Measurements from ENCODE around the gene CLNK.

CLNK gene

DNA sequence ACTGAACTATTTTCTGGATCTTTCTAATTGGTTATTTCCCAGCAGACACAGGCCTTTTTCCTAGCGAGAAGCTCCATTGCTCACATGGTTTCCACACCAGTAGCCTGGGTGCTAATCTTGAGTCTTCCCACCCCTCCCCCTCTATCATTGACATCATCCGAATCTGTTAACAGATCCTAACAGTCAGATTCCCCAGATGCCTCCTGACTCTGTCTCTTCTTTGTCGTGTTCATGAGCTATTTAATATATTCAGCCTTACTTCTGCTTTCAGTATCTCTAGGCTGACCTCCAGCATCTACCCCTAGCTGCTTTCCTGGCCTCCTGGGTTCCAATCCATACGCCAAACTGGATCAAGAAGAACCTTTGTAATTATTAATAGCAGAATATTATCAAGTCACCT lies 85.0 kb downstream of the CLNK start:
- no peaks in the 10 kb centered on the region for H3K36me3 ChIP-seq (ENCODE audit: control insufficient read depth, insufficient read depth, low read length)
- no peaks in the 10 kb centered on the region for H3K27me3 ChIP-seq (ENCODE audit: control insufficient read depth, insufficient read depth, low read length)
- H3K4me1 ChIP-seq (ENCODE audit: control insufficient read depth, insufficient read depth, low read length): no peaks in the 10 kb centered on the region
- no peaks in the 10 kb centered on the region for H3K9me3 ChIP-seq (ENCODE audit: control insufficient read depth, insufficient read depth, low read length)
- DNase-seq (ENCODE audit: low read depth, low spot score): no peak
- no CpG with 5 or more reads among the region's 4 CpGs for WGBS (ENCODE audit: insufficient coverage, insufficient read length)
- H3K4me3 ChIP-seq (ENCODE audit: low read length): no peak overlapping the region
- H3K27ac ChIP-seq (ENCODE audit: low read length): no peak overlapping the region

DNA sequence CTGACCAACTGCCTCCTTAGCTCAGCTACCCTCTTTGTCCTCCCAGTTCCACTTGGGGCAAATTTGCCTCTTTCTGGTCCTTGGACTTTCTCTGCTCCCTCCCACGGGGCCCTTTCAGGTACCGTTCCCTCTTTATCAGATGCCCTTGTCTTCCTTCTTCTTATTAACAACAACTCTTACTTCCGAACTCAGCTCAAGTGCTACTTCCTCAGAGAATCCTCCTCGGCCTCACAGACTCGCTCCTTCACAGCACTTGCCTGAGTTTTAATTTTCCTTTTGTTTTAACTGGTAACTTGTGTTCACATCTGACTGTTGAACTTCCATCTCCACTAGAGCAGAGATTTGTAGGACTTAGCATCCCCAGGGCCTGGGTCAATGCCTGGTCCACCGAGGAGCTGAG lies 85.7 kb downstream of the CLNK start:
- H3K9me3 ChIP-seq (ENCODE audit: control insufficient read depth, insufficient read depth, low read length): no peaks in the 10 kb centered on the region
- H3K27ac ChIP-seq (ENCODE audit: low read length): no peak overlapping the region
- H3K27me3 ChIP-seq (ENCODE audit: control insufficient read depth, insufficient read depth, low read length): no peaks in the 10 kb centered on the region
- DNase-seq (ENCODE audit: low read depth, low spot score): no peak
- no peaks in the 10 kb centered on the region for H3K4me1 ChIP-seq (ENCODE audit: control insufficient read depth, insufficient read depth, low read length)
- no peaks in the 10 kb centered on the region for H3K36me3 ChIP-seq (ENCODE audit: control insufficient read depth, insufficient read depth, low read length)
- no peak overlapping the region for H3K4me3 ChIP-seq (ENCODE audit: low read length)
- WGBS (ENCODE audit: insufficient coverage, insufficient read length): no CpG with 5 or more reads among the region's 6 CpGs

DNA sequence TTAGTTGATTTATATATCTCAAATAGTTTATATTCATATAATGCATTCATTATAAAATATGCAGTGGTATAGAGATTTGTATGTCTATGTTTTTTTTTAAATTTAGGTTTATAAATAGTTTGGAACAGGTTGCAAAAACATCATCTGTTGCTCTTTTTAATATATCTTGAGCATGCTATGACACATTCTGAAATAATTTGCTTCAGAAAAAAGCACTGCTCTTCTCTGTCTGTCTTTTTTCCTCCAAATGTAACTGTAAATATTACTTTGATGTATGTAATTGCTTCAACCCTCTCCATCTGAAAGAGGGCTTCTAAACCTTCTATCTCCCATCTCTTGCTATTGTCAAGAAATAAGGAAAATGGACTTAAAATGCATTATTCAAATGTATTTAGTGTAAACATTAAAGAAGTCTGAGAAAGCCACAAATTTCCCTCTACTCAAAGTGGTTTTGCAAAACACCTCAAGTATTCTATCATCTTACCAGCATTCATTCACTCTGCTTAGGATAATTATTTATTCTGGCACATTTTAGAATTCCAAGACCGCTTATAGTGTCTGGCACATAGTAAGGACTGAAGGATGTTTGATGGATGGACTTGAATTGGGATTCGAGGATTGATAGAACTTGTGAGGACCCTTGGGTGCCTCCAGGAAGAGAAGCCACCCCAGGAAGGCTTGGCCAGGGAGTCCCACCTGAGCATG lies 87.8 kb downstream of the CLNK start:
- Histone ChIP-seq H3K9me3 (ENCODE audit: control insufficient read depth, insufficient read depth, low read length) (no peaks in the 10 kb centered on the region), H3K4me1 (ENCODE audit: control insufficient read depth, insufficient read depth, low read length) (no peaks in the 10 kb centered on the region), H3K36me3 (ENCODE audit: control insufficient read depth, insufficient read depth, low read length) (no peaks in the 10 kb centered on the region), H3K4me3 (ENCODE audit: low read length) (no peak overlapping the region), H3K27ac (ENCODE audit: low read length) (no peak overlapping the region), H3K27me3 (ENCODE audit: control insufficient read depth, insufficient read depth, low read length) (no peaks in the 10 kb centered on the region)
- WGBS (ENCODE audit: insufficient coverage, insufficient read length): no CpG with 5 or more reads among the region's 2 CpGs
- DNase-seq (ENCODE audit: low read depth, low spot score): no peak

DNA sequence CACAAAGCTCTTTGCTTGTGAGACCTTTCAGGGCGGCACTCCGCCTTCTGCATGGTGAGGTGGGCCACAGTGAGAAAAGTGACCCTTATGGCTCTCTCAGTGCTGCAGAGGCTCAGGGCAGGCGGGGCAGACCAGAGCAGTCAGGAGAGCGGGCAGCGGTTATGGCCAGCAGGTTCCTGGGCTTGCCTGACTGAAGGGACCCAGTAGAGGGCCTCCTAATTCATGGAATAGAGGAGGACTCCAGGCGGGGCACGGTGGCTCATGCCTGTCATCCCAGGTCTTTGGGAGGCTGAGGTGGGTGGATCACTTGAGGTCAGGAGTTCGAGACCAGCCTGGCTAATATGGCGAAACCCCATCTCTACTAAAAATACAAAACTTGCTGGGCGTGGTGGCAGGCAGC lies 91.4 kb downstream of the CLNK start:
- no peaks in the 10 kb centered on the region; the same call in 1 of the 2 replicates for H3K4me1 ChIP-seq (ENCODE audit: control insufficient read depth, insufficient read depth, low read length)
- no CpG with 5 or more reads among the region's 10 CpGs for WGBS (ENCODE audit: insufficient coverage, insufficient read length)
- no peaks in the 10 kb centered on the region for H3K27me3 ChIP-seq (ENCODE audit: control insufficient read depth, insufficient read depth, low read length)
- no peak overlapping the region for H3K4me3 ChIP-seq (ENCODE audit: low read length)
- no peak for DNase-seq (ENCODE audit: low read depth, low spot score)
- H3K9me3 ChIP-seq (ENCODE audit: control insufficient read depth, insufficient read depth, low read length): no peaks in the 10 kb centered on the region
- no peaks in the 10 kb centered on the region for H3K36me3 ChIP-seq (ENCODE audit: control insufficient read depth, insufficient read depth, low read length)
- H3K27ac ChIP-seq (ENCODE audit: low read length): no peak overlapping the region

DNA sequence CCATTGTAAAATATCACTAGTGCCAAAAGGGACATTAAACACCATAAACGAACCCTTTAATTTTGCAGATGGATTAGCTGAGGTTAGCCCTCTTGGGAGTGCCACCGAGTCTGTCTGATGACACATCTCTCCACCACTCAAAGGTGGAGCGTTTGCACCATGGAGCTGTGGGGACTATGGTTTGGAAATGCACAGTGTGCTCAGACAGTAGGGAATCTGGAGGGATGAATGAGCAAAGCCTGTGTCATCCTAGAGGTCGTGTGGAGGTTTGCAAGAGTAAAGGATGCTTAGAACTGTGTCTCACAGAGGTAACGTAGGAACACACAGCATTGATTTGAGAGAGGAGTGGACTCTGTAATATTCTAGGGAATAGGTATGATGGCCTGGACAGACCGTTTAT lies 93.7 kb downstream of the CLNK start:
- no peaks in the 10 kb centered on the region for H3K27me3 ChIP-seq (ENCODE audit: control insufficient read depth, insufficient read depth, low read length)
- H3K4me3 ChIP-seq (ENCODE audit: low read length): no peak overlapping the region
- H3K4me1 ChIP-seq (ENCODE audit: control insufficient read depth, insufficient read depth, low read length): no peaks in the 10 kb centered on the region; the same call in 1 of the 2 replicates
- H3K36me3 ChIP-seq (ENCODE audit: control insufficient read depth, insufficient read depth, low read length): no peaks in the 10 kb centered on the region
- no CpG with 5 or more reads among the region's 6 CpGs for WGBS (ENCODE audit: insufficient coverage, insufficient read length)
- H3K27ac ChIP-seq (ENCODE audit: low read length): no peak overlapping the region
- no peaks in the 10 kb centered on the region for H3K9me3 ChIP-seq (ENCODE audit: control insufficient read depth, insufficient read depth, low read length)
- no peak for DNase-seq (ENCODE audit: low read depth, low spot score)

DNA sequence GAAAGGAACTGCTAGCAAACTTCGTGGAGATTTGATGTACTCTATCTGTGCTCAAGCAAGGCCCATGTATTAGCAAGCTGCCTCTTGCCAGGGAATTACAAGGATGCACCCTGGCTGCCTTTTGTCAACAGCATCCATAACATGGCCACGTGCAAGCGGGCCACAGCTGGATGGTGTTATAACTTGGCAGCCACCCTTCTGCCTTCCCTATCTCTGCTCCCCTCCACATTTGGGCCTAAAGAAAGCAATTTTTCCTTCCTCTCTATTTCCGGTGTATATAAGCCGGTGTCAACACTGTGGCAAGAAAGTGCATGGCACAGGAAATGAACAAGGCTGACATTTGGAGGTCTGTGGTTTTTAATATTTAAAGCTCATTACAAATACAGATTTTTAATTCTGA lies 94.8 kb downstream of the CLNK start:
- no peaks in the 10 kb centered on the region for H3K27me3 ChIP-seq (ENCODE audit: control insufficient read depth, insufficient read depth, low read length)
- no peak overlapping the region for H3K4me3 ChIP-seq (ENCODE audit: low read length)
- no CpG with 5 or more reads among the region's 5 CpGs for WGBS (ENCODE audit: insufficient coverage, insufficient read length)
- no peak overlapping the region for H3K27ac ChIP-seq (ENCODE audit: low read length)
- no peaks in the 10 kb centered on the region for H3K36me3 ChIP-seq (ENCODE audit: control insufficient read depth, insufficient read depth, low read length)
- H3K9me3 ChIP-seq (ENCODE audit: control insufficient read depth, insufficient read depth, low read length): no peaks in the 10 kb centered on the region
- H3K4me1 ChIP-seq (ENCODE audit: control insufficient read depth, insufficient read depth, low read length): no peaks in the 10 kb centered on the region; the same call in 1 of the 2 replicates
- no peak for DNase-seq (ENCODE audit: low read depth, low spot score)

DNA sequence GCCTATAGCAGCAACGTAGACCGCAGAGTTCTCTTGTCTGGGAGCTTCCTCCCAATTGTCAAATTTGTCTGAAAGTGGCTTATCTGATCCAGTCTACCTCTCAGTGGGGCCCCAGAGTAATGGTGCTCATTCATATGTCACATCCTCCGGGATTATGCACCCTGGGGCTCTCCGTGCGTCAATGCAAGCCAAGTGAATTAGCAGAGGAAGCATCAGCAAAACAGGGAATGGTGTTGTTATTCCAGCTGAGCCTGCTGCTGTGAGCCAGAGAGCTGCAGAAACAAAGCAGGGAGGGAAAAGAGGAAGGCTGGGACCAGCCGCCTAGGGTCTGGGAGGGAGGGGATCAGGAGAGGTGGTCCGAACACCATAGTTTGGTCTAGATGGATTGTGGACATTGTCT lies 95.2 kb downstream of the CLNK start:
- Histone ChIP-seq H3K4me3 (ENCODE audit: low read length) (no peak overlapping the region), H3K27me3 (ENCODE audit: control insufficient read depth, insufficient read depth, low read length) (no peaks in the 10 kb centered on the region), H3K9me3 (ENCODE audit: control insufficient read depth, insufficient read depth, low read length) (no peaks in the 10 kb centered on the region), H3K36me3 (ENCODE audit: control insufficient read depth, insufficient read depth, low read length) (no peaks in the 10 kb centered on the region), H3K27ac (ENCODE audit: low read length) (no peak overlapping the region), H3K4me1 (ENCODE audit: control insufficient read depth, insufficient read depth, low read length) (no peaks in the 10 kb centered on the region; the same call in 1 of the 2 replicates)
- no CpG with 5 or more reads among the region's 7 CpGs for WGBS (ENCODE audit: insufficient coverage, insufficient read length)
- DNase-seq (ENCODE audit: low read depth, low spot score): no peak

DNA sequence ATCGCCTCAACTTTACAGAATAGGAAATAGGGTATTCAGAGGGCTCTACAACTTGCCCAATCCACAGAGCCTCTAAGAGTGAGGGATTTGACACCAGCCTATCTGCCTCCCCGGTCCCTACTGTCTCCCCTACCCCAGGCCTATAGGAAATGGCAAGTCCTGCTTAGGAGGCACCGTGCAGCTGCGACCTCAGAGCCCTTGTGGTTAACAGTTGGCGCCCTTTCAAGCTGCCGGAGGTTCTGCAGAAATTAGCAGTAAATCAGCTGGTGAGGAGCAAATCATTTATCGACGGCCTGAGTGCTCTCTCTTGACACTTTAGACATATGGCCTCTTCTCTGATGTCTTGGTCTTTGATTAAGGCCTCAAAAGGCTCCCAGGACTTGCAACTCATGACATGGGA lies 96.9 kb downstream of the CLNK start:
- Histone ChIP-seq H3K9me3 (ENCODE audit: control insufficient read depth, insufficient read depth, low read length) (no peaks in the 10 kb centered on the region), H3K4me1 (ENCODE audit: control insufficient read depth, insufficient read depth, low read length) (no peaks in the 10 kb centered on the region; the same call in 1 of the 2 replicates), H3K4me3 (ENCODE audit: low read length) (no peak overlapping the region), H3K27me3 (ENCODE audit: control insufficient read depth, insufficient read depth, low read length) (no peaks in the 10 kb centered on the region), H3K36me3 (ENCODE audit: control insufficient read depth, insufficient read depth, low read length) (no peaks in the 10 kb centered on the region), H3K27ac (ENCODE audit: low read length) (no peak overlapping the region)
- DNase-seq (ENCODE audit: low read depth, low spot score): no peak
- WGBS (ENCODE audit: insufficient coverage, insufficient read length): no CpG with 5 or more reads among the region's 8 CpGs

DNA sequence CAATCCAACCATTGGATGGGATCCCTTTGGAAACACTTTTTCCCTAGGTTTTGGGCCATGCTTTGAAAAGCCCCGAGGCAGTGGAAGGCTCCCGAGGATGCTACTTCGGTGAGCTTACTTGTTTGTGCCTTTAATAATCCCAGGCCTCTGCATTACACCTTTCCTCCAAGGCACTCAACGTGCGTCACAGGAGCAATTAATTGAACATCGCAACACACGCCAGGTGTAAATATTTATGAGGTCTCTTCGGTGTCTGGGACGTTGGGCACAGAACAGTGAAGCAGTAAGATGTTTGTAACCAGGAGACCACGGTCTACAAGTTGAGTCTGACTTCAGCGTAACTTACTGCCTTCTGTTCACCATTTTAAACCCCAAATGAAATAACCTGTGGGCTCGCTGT lies 97.3 kb downstream of the CLNK start:
- no peaks in the 10 kb centered on the region; the same call in 1 of the 2 replicates for H3K4me1 ChIP-seq (ENCODE audit: control insufficient read depth, insufficient read depth, low read length)
- no peak overlapping the region for H3K27ac ChIP-seq (ENCODE audit: low read length)
- H3K4me3 ChIP-seq (ENCODE audit: low read length): no peak overlapping the region
- H3K9me3 ChIP-seq (ENCODE audit: control insufficient read depth, insufficient read depth, low read length): no peaks in the 10 kb centered on the region
- no CpG with 5 or more reads among the region's 12 CpGs for WGBS (ENCODE audit: insufficient coverage, insufficient read length)
- H3K27me3 ChIP-seq (ENCODE audit: control insufficient read depth, insufficient read depth, low read length): no peaks in the 10 kb centered on the region
- no peaks in the 10 kb centered on the region for H3K36me3 ChIP-seq (ENCODE audit: control insufficient read depth, insufficient read depth, low read length)
- no peak for DNase-seq (ENCODE audit: low read depth, low spot score)

DNA sequence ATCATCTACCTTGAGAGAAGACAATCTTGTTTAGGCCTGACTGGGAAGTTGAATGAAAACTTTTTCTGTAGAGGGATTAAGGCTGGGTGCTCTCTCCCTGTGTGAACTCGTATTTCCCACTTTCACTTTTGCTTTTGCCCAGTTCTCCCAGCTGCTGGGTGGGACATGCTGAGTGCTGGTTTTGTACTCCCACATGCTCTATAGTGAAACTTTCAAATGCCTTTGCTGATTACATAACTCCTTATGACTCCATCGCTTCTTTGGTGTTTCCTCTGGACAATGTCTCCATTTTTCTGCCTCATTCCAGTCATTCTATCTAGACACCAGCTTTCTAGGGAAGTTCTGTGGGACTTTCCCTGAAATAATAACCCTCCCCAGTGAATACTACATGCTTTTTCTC lies 100.5 kb downstream of the CLNK start:
- no peak overlapping the region for H3K27ac ChIP-seq (ENCODE audit: low read length)
- 0 out of 2 replicates have a peak, but pooled peaks cover 1% of the 10 kb centered on the region for H3K4me1 ChIP-seq (ENCODE audit: control insufficient read depth, insufficient read depth, low read length)
- no peaks in the 10 kb centered on the region for H3K27me3 ChIP-seq (ENCODE audit: control insufficient read depth, insufficient read depth, low read length)
- H3K36me3 ChIP-seq (ENCODE audit: control insufficient read depth, insufficient read depth, low read length): no peaks in the 10 kb centered on the region
- no CpG with 5 or more reads among the region's 2 CpGs for WGBS (ENCODE audit: insufficient coverage, insufficient read length)
- no peak for DNase-seq (ENCODE audit: low read depth, low spot score)
- no peak overlapping the region for H3K4me3 ChIP-seq (ENCODE audit: low read length)
- no peaks in the 10 kb centered on the region for H3K9me3 ChIP-seq (ENCODE audit: control insufficient read depth, insufficient read depth, low read length)

DNA sequence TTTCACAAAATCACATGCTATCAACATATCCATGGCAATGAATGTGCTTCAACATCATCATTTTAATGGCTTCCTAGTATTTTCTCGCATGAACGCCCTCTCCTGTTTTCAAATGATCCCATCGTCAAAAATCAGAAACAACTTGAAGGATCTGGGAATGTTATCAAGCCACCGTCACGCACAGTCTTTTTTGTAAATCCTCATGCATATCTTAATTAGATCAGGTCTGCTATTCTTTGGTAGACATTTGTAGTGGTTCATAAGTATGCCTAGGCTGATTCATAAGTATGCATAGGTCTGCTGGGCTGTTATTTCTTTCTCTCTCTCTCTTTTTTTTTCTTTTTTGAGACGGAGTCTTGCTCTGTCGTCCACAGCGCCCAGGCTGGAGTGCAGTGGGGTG lies 101.6 kb downstream of the CLNK start:
- Histone ChIP-seq H3K27me3 (ENCODE audit: control insufficient read depth, insufficient read depth, low read length) (no peaks in the 10 kb centered on the region), H3K36me3 (ENCODE audit: control insufficient read depth, insufficient read depth, low read length) (no peaks in the 10 kb centered on the region), H3K27ac (ENCODE audit: low read length) (no peak overlapping the region), H3K4me1 (ENCODE audit: control insufficient read depth, insufficient read depth, low read length) (0 out of 2 replicates have a peak, but pooled peaks cover 1% of the 10 kb centered on the region), H3K9me3 (ENCODE audit: control insufficient read depth, insufficient read depth, low read length) (no peaks in the 10 kb centered on the region), H3K4me3 (ENCODE audit: low read length) (no peak overlapping the region)
- no peak for DNase-seq (ENCODE audit: low read depth, low spot score)
- no CpG with 5 or more reads among the region's 8 CpGs for WGBS (ENCODE audit: insufficient coverage, insufficient read length)

Data from iPS DF 6.9 (cell line).